Measurements from ENCODE around the gene FLOT2.

DNA sequence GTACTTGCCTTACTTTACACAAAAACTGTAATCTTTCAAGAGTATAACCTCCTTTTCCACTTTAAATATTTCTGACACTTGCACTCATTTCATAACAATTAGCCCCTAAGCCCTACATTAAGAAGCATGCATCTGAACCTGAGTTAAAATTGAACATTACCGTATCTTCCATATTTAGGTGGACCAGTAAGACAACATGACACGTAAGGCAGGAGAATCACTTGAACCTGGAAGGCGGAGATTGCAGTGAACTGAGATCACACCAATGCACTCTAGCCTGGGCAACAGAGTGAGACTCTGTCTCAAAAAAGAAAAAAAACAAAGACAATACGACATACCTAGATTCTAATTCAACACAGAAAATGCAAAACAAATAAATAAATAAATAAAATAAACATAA lies 46.8 kb upstream of the FLOT2 start:
- TF ChIP-seq, protein P1, sequence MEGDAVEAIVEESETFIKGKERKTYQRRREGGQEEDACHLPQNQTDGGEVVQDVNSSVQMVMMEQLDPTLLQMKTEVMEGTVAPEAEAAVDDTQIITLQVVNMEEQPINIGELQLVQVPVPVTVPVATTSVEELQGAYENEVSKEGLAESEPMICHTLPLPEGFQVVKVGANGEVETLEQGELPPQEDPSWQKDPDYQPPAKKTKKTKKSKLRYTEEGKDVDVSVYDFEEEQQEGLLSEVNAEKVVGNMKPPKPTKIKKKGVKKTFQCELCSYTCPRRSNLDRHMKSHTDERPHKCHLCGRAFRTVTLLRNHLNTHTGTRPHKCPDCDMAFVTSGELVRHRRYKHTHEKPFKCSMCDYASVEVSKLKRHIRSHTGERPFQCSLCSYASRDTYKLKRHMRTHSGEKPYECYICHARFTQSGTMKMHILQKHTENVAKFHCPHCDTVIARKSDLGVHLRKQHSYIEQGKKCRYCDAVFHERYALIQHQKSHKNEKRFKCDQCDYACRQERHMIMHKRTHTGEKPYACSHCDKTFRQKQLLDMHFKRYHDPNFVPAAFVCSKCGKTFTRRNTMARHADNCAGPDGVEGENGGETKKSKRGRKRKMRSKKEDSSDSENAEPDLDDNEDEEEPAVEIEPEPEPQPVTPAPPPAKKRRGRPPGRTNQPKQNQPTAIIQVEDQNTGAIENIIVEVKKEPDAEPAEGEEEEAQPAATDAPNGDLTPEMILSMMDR (IDR thresholded peaks at IDR 0.05) = no peak
- TF ChIP-seq POLR2A (IDR thresholded peaks at IDR 0.05) = no peak

All from lower leg skin (tissue), 3 donors.